Measurements from ENCODE around the gene RBM5.

The RBM5 gene

DNA sequence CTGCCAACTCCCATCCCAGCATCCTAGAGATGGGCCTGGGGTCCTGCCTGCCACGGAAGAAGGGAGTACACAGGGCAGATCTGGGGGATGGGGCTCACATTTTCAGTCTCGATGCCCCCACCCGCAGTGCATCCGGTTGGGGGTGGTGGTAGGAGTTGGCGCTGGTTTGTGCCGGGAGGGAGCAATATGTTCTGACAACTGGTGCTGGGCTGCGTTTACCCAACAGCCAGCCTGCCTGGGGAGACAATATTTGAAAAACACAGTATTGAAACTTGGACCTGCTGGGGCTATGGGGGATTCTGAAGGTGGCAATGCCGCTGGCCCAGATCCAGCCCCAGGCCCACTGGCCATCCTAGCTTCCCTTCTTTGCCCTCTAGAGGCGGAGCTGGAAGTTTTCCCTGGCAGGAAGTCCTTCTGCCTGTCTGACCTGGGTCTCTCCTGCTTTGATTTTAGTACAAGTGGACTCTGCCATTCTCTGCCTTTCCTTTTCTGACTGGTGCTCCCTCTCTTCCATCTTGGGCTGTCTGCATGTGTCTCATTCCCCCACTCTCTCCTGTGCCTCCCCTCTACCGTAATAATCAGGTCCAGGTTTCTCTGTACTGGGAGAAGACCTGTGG lies 69.9 kb downstream of the RBM5 start:
- no peaks in the 10 kb centered on the region for H3K9me3 ChIP-seq (ENCODE audit: control insufficient read depth, low read length)
- H3K9ac ChIP-seq (ENCODE audit: low read length), result no peak overlapping the region
- H3K36me3 ChIP-seq (ENCODE audit: control insufficient read depth, insufficient read depth, low read length), result no peaks in the 10 kb centered on the region
- H3K27me3 ChIP-seq (ENCODE audit: control insufficient read depth, insufficient read depth, low read length), result peaks cover 11% of the 10 kb centered on the region
- peaks cover 81% of the 10 kb centered on the region for H3K4me1 ChIP-seq (ENCODE audit: control insufficient read depth, insufficient read depth, low read length)
- H3K4me3 ChIP-seq (ENCODE audit: low read length), result no peak overlapping the region

GRCh38 chr3:50160561-50160983 lies 71.9 kb downstream of the RBM5 start:
- Histone ChIP-seq H3K4me3 (ENCODE audit: low read length) (no peak overlapping the region), H3K36me3 (ENCODE audit: control insufficient read depth, insufficient read depth, low read length) (no peaks in the 10 kb centered on the region), H3K9me3 (ENCODE audit: control insufficient read depth, low read length) (no peaks in the 10 kb centered on the region), H3K27me3 (ENCODE audit: control insufficient read depth, insufficient read depth, low read length) (peaks cover 11% of the 10 kb centered on the region), H3K4me1 (ENCODE audit: control insufficient read depth, insufficient read depth, low read length) (peaks cover 94% of the 10 kb centered on the region), H3K9ac (ENCODE audit: low read length) (peak overlapping the region; percentile 73)

DNA sequence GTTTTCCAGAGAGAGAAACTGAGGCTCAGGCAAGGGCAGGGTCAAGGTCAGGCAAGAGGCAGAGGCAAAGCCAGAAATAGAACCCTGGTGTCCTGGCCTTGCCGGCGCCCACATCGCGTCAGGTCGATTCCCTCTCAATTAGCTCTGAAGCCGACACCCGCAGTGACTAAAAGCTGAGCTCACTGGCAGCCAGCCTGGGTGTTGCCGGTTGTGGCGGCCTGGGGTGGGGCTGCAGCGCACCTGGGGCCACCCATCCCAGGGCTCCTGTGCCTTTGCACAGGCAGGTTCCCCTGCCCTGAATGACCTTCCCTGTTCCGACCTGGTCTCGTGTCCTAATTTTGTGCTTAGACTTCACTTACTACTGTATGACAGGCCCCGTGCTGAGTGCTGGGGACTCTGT lies 72.6 kb downstream of the RBM5 start:
- no peak overlapping the region for H3K4me3 ChIP-seq (ENCODE audit: low read length)
- no peaks in the 10 kb centered on the region for H3K36me3 ChIP-seq (ENCODE audit: control insufficient read depth, insufficient read depth, low read length)
- H3K4me1 ChIP-seq (ENCODE audit: control insufficient read depth, insufficient read depth, low read length), result peaks cover 96% of the 10 kb centered on the region
- peaks cover 3% of the 10 kb centered on the region for H3K27me3 ChIP-seq (ENCODE audit: control insufficient read depth, insufficient read depth, low read length)
- no peaks in the 10 kb centered on the region for H3K9me3 ChIP-seq (ENCODE audit: control insufficient read depth, low read length)
- H3K9ac ChIP-seq (ENCODE audit: low read length), result peak overlapping the region; percentile 73

GRCh38 chr3:50162034-50162883 lies 73.5 kb downstream of the RBM5 start:
- no peaks in the 10 kb centered on the region for H3K36me3 ChIP-seq (ENCODE audit: control insufficient read depth, insufficient read depth, low read length)
- H3K4me1 ChIP-seq (ENCODE audit: control insufficient read depth, insufficient read depth, low read length), result peaks cover 100% of the 10 kb centered on the region
- no peak overlapping the region for H3K4me3 ChIP-seq (ENCODE audit: low read length)
- H3K9ac ChIP-seq (ENCODE audit: low read length), result peak overlapping the region; percentile 40
- no peaks in the 10 kb centered on the region for H3K27me3 ChIP-seq (ENCODE audit: control insufficient read depth, insufficient read depth, low read length)
- H3K9me3 ChIP-seq (ENCODE audit: control insufficient read depth, low read length), result no peaks in the 10 kb centered on the region

GRCh38 chr3:50163572-50164455 lies 75.1 kb downstream of the RBM5 start:
- Histone ChIP-seq H3K36me3 (ENCODE audit: control insufficient read depth, insufficient read depth, low read length) (no peaks in the 10 kb centered on the region), H3K4me3 (ENCODE audit: low read length) (no peak overlapping the region), H3K9ac (ENCODE audit: low read length) (peak overlapping the region; percentile 29), H3K27me3 (ENCODE audit: control insufficient read depth, insufficient read depth, low read length) (no peaks in the 10 kb centered on the region), H3K4me1 (ENCODE audit: control insufficient read depth, insufficient read depth, low read length) (peaks cover 99% of the 10 kb centered on the region), H3K9me3 (ENCODE audit: control insufficient read depth, low read length) (no peaks in the 10 kb centered on the region)

DNA sequence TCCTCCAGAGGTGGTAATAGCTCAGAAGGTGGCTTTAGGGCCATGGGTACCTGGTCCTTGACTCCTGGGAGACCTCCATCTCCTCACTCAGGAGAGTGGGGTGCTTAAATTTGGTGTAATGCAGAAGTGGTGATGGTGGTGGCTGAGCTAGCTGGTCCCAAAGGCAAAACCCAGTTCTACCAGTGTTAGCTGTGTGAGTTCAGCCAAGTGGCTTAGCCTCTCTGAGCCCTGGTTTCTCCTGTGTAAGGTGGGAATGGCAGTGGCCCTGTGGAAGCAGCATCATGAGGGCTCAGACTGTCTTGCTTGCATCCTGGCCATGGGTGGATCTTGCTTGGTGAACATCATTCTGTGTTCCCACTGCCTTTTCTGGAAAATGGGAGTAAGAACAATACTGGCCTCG lies 75.8 kb downstream of the RBM5 start:
- H3K9ac ChIP-seq (ENCODE audit: low read length), result peak overlapping the region; percentile 29
- no peaks in the 10 kb centered on the region for H3K36me3 ChIP-seq (ENCODE audit: control insufficient read depth, insufficient read depth, low read length)
- H3K27me3 ChIP-seq (ENCODE audit: control insufficient read depth, insufficient read depth, low read length), result no peaks in the 10 kb centered on the region
- no peak overlapping the region for H3K4me3 ChIP-seq (ENCODE audit: low read length)
- no peaks in the 10 kb centered on the region for H3K9me3 ChIP-seq (ENCODE audit: control insufficient read depth, low read length)
- H3K4me1 ChIP-seq (ENCODE audit: control insufficient read depth, insufficient read depth, low read length), result peaks cover 99% of the 10 kb centered on the region

DNA sequence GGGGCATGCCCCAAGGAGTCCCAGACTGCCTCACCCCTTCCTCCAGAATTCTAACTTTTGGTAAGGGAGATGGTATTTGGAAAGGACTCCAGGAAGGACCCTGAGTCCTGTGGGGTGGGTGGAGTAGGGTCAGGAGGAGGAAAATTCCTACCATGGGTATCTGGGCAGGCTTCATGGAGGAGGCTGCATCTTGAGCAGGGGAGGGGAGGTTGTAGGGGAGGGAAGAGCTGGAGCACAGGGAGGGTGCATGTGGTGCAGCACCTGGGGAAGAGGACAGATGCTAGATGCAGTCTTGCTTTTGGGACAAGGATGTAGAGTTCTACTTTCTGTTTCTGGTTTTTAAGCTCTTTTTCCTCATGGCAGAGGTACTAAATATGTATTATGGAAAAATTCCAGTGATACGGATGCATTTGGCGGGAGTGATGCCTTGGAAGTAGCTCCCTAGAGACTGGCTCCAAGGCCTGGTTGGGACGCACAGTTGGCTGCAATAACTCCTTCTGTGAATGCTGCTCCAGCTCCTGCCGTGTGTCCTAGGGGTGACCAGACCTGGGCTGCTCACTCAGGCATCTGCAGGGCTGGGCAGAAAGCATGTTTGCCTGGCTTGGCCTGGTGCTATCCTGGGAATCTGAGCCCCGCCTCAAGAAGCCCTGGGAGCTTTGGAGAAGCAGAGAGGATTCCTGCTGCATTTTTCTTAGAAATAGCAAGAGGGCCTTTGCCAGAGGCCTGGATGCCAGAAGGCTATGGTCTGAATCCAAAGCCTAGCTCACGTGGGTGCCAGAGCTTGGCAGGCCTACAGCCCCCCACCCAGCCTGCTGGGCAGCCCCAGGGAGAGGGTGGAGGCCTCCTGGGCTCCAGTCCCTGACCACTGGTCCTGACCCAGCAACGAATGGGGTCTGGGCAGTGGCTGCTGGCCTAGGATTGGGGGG lies 76.5 kb downstream of the RBM5 start:
- Histone ChIP-seq H3K4me1 (ENCODE audit: control insufficient read depth, insufficient read depth, low read length) (peaks cover 99% of the 10 kb centered on the region), H3K9ac (ENCODE audit: low read length) (peak overlapping the region; percentile 36), H3K27me3 (ENCODE audit: control insufficient read depth, insufficient read depth, low read length) (no peaks in the 10 kb centered on the region), H3K4me3 (ENCODE audit: low read length) (no peak overlapping the region), H3K9me3 (ENCODE audit: control insufficient read depth, low read length) (no peaks in the 10 kb centered on the region), H3K36me3 (ENCODE audit: control insufficient read depth, insufficient read depth, low read length) (no peaks in the 10 kb centered on the region)

DNA sequence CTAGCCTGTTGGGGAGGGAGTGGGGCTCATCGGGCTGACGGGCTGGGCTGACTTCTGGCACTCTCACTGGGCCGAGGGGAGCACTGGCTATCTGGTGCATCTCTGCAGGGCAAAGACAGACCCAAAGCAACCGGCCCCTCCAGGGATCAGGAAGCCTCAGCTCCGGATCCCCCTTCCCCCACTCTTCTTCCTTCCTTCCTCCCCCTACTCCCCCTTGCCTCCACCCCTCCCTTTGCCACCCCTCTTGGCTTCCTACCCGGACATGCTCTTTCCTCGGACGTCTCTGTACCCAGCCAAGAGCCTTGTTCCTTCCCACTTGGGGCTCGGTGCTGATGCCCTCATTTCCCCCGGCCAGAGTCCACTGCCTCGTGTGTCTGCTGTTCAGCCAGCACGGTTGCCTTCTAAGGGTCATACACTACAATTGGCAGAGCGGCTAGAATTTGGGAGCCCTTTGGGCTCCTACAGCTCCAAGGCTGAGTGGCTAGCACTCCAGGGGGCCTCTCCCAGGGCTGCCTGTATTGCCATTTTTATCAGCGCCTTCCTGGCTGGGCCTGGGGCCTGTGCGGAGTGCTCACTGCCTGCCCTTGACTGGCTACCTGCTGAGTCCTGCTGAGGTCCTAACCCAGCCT lies 77.3 kb downstream of the RBM5 start:
- H3K9ac ChIP-seq (ENCODE audit: low read length), result peak overlapping the region; percentile 36
- no peaks in the 10 kb centered on the region for H3K36me3 ChIP-seq (ENCODE audit: control insufficient read depth, insufficient read depth, low read length)
- H3K4me1 ChIP-seq (ENCODE audit: control insufficient read depth, insufficient read depth, low read length), result peaks cover 99% of the 10 kb centered on the region
- H3K27me3 ChIP-seq (ENCODE audit: control insufficient read depth, insufficient read depth, low read length), result no peaks in the 10 kb centered on the region
- no peak overlapping the region for H3K4me3 ChIP-seq (ENCODE audit: low read length)
- no peaks in the 10 kb centered on the region for H3K9me3 ChIP-seq (ENCODE audit: control insufficient read depth, low read length)

- Histone ChIP-seq H3K9me3 (ENCODE audit: control insufficient read depth, low read length) (no peaks in the 10 kb centered on the region), H3K4me1 (ENCODE audit: control insufficient read depth, insufficient read depth, low read length) (peaks cover 99% of the 10 kb centered on the region), H3K4me3 (ENCODE audit: low read length) (no peak overlapping the region), H3K9ac (ENCODE audit: low read length) (peak overlapping the region; percentile 38), H3K36me3 (ENCODE audit: control insufficient read depth, insufficient read depth, low read length) (no peaks in the 10 kb centered on the region), H3K27me3 (ENCODE audit: control insufficient read depth, insufficient read depth, low read length) (no peaks in the 10 kb centered on the region)
Measured at GRCh38 chr3:50166620-50167019, 77.9 kb downstream of the RBM5 start.

GRCh38 chr3:50167069-50167840 lies 78.5 kb downstream of the RBM5 start:
- Histone ChIP-seq H3K27me3 (ENCODE audit: control insufficient read depth, insufficient read depth, low read length) (no peaks in the 10 kb centered on the region), H3K9ac (ENCODE audit: low read length) (peak overlapping the region; percentile 53), H3K36me3 (ENCODE audit: control insufficient read depth, insufficient read depth, low read length) (no peaks in the 10 kb centered on the region), H3K9me3 (ENCODE audit: control insufficient read depth, low read length) (no peaks in the 10 kb centered on the region), H3K4me3 (ENCODE audit: low read length) (no peak overlapping the region), H3K4me1 (ENCODE audit: control insufficient read depth, insufficient read depth, low read length) (peaks cover 99% of the 10 kb centered on the region)

Data from mucosa of stomach (tissue), 1 donor.